Choroid plexus epithelial cell (primary cell): ENCODE measurements around the gene IGSF1.

Experiments used
- DNase-seq: peaks from one replicate; pipeline ENCODE4 v3.0.0-alpha.2; 2010; ENCODE audit warnings: low read depth
- H3K4me3 ChIP-seq: 2 replicates; pipeline ENCODE4 v1.5.1; 2011; ENCODE audit warnings: low read depth, mild to moderate bottlenecking, control low read depth, low read length, moderate library complexity
- TF ChIP-seq, protein P1 (sequence below): conservative IDR thresholded peaks from 2 replicates; pipeline ENCODE4 v1.5.1; 2011; ENCODE audit warnings: low read depth, mild to moderate bottlenecking, control low read depth, inconsistent platforms, low read length, moderate library complexity

The IGSF1 gene

DNA sequence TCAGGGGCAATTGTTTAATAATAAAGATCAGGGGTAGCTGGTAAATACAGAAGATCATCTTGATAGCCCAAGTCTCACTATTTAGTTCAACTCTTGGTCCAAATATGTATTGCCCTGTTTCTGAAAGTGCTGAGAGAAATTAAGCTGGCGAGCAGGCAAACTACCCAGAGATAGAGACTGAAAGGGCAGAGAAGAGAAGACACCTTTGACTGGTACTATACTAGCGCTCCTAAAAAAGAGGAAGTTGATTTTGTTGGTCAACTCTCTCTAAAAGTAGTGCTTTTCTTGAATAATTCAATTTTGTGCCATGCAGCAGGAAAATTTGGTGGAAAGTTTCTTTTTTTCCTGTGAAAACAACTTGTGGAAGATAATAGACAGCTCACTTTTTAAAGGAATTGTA, 64.0 kb downstream of the IGSF1 start:
- no peak for DNase-seq
- TF ChIP-seq, protein P1, sequence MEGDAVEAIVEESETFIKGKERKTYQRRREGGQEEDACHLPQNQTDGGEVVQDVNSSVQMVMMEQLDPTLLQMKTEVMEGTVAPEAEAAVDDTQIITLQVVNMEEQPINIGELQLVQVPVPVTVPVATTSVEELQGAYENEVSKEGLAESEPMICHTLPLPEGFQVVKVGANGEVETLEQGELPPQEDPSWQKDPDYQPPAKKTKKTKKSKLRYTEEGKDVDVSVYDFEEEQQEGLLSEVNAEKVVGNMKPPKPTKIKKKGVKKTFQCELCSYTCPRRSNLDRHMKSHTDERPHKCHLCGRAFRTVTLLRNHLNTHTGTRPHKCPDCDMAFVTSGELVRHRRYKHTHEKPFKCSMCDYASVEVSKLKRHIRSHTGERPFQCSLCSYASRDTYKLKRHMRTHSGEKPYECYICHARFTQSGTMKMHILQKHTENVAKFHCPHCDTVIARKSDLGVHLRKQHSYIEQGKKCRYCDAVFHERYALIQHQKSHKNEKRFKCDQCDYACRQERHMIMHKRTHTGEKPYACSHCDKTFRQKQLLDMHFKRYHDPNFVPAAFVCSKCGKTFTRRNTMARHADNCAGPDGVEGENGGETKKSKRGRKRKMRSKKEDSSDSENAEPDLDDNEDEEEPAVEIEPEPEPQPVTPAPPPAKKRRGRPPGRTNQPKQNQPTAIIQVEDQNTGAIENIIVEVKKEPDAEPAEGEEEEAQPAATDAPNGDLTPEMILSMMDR = no peak
- H3K4me3 ChIP-seq = no peak overlapping the region
